Measurements from ENCODE around the gene TUBG2. TPM values are rescaled to one million over a fixed set of nuclear protein-coding genes. Genes with fewer than 3 reads are reported as not detected.
"Not testable (repeated sequence)": the region's sequence is repeated elsewhere in the genome, so short reads cannot be mapped to it uniquely, and the experiment has no call there.

Gene TUBG2
- total RNA-seq = 18.7 and 20.8 TPM in 2 replicates

GRCh38 chr17:42659079-42659931 lies at the start of gene TUBG2:
Gene TUBG2, plus strand, starts transcription at chr17:42659284. Its CDS starts 220 bp downstream, at chr17:42659504.
- DNase-seq (ENCODE audit: extremely low read depth, low read depth, low spot score) = no peak

- not testable (repeated sequence) for DNase-seq (ENCODE audit: extremely low read depth, low read depth, low spot score)
Measured at GRCh38 chr17:42609814-42610801, 49.0 kb upstream of the TUBG2 start.

- no peak for DNase-seq (ENCODE audit: extremely low read depth, low read depth, low spot score)
Measured at GRCh38 chr17:42612013-42612412, 47.1 kb upstream of the TUBG2 start.

- no peak for DNase-seq (ENCODE audit: extremely low read depth, low read depth, low spot score)
Measured at GRCh38 chr17:42613699-42614295, 45.3 kb upstream of the TUBG2 start.

GRCh38 chr17:42617956-42618431 lies 41.1 kb upstream of the TUBG2 start:
- DNase-seq (ENCODE audit: extremely low read depth, low read depth, low spot score) = no peak

- no peak for DNase-seq (ENCODE audit: extremely low read depth, low read depth, low spot score)
Measured at GRCh38 chr17:42618442-42619150, 40.5 kb upstream of the TUBG2 start.

- not testable (repeated sequence) for DNase-seq (ENCODE audit: extremely low read depth, low read depth, low spot score)
Measured at GRCh38 chr17:42621987-42622386, 37.1 kb upstream of the TUBG2 start.

GRCh38 chr17:42623271-42623670 lies 35.8 kb upstream of the TUBG2 start:
- DNase-seq (ENCODE audit: extremely low read depth, low read depth, low spot score) = no peak

GRCh38 chr17:42623732-42624596 lies 35.1 kb upstream of the TUBG2 start:
- DNase-seq (ENCODE audit: extremely low read depth, low read depth, low spot score) = no peak

GRCh38 chr17:42627032-42627764 lies 31.9 kb upstream of the TUBG2 start:
- DNase-seq (ENCODE audit: extremely low read depth, low read depth, low spot score) = not testable (repeated sequence)

GRCh38 chr17:42629411-42630009 lies 29.6 kb upstream of the TUBG2 start:
- DNase-seq (ENCODE audit: extremely low read depth, low read depth, low spot score) = no peak

GRCh38 chr17:42632949-42633444 lies 26.1 kb upstream of the TUBG2 start:
- no peak for DNase-seq (ENCODE audit: extremely low read depth, low read depth, low spot score)

- no peak for DNase-seq (ENCODE audit: extremely low read depth, low read depth, low spot score)
Measured at GRCh38 chr17:42639525-42640113, 19.5 kb upstream of the TUBG2 start.

- DNase-seq (ENCODE audit: extremely low read depth, low read depth, low spot score) = no peak
Measured at GRCh38 chr17:42640121-42640520, 19.0 kb upstream of the TUBG2 start.

- no peak for DNase-seq (ENCODE audit: extremely low read depth, low read depth, low spot score)
Measured at GRCh38 chr17:42642336-42642735, 16.7 kb upstream of the TUBG2 start.

- no peak for DNase-seq (ENCODE audit: extremely low read depth, low read depth, low spot score)
Measured at GRCh38 chr17:42647778-42648177, 11.3 kb upstream of the TUBG2 start.

- DNase-seq (ENCODE audit: extremely low read depth, low read depth, low spot score) = no peak
Measured at GRCh38 chr17:42651392-42651791, 7.7 kb upstream of the TUBG2 start.

All from glomerular endothelial cell (primary cell).